GM23338 (cell line): ENCODE results near the gene KIF18B. TPM values are rescaled to one million over a fixed set of nuclear protein-coding genes. Genes with fewer than 3 reads are reported as not detected.

Experiments used
- ATAC-seq: fragments of 200-7000 bp; cut with Tn5 transposase; 3 replicates; pipeline ENCODE4 v1.9.1; 2020
- DNase-seq: peaks from one replicate; pipeline ENCODE4 v3.0.0-alpha.2; 2015; ENCODE audit warnings: low spot score
- H2AFZ ChIP-seq: fragments of 200-600 bp; sonication (generic); 2 replicates; pipeline ENCODE4 v1.8.0; 2016; ENCODE audit warnings: antibody characterized with exemption, mild to moderate bottlenecking, moderate library complexity
- H3F3A ChIP-seq: fragments of 200-600 bp; sonication (generic); replicated peaks from 2 replicates; pipeline ENCODE4 v1.8.0; 2017; ENCODE audit warnings: antibody characterized with exemption, mixed run types, low read depth
- H3K27ac ChIP-seq: fragments of 200-600 bp; sonication (generic); 2 replicates; pipeline ENCODE4 v1.6.1; 2016; ENCODE audit warnings: low read depth
- H3K27me3 ChIP-seq: fragments of 200-600 bp; sonication (generic); 2 replicates; pipeline ENCODE4 v1.8.0; 2016; ENCODE audit warnings: mild to moderate bottlenecking, mixed run types, moderate library complexity; ENCODE audit not compliant: insufficient read depth
- H3K36me3 ChIP-seq: fragments of 200-600 bp; sonication (generic); 2 replicates; pipeline ENCODE4 v1.8.0; 2016; ENCODE audit warnings: mild to moderate bottlenecking; ENCODE audit not compliant: insufficient read depth
- H3K4me1 ChIP-seq: fragments of 200-600 bp; sonication (generic); 2 replicates; pipeline ENCODE4 v1.8.0; 2016; ENCODE audit warnings: mild to moderate bottlenecking, moderate library complexity; ENCODE audit not compliant: insufficient read depth
- H3K4me2 ChIP-seq: fragments of 200-600 bp; sonication (generic); 2 replicates; pipeline ENCODE4 v1.7.1; 2017; ENCODE audit warnings: mixed run types
- H3K4me3 ChIP-seq: fragments of 200-600 bp; sonication (generic); 2 replicates; pipeline ENCODE4 v1.6.1; 2016; ENCODE audit warnings: mixed run types
- H3K79me2 ChIP-seq: fragments of 200-600 bp; sonication (generic); replicated peaks from 2 replicates; pipeline ENCODE4 v1.8.0; 2017; ENCODE audit warnings: mild to moderate bottlenecking; ENCODE audit not compliant: insufficient read depth
- H3K9me2 ChIP-seq: fragments of 200-600 bp; sonication (generic); 2 replicates; pipeline ENCODE4 v1.8.0; 2017; ENCODE audit not compliant: insufficient read depth
- H4K20me1 ChIP-seq: fragments of 200-600 bp; sonication (generic); replicated peaks from 2 replicates; pipeline ENCODE4 v1.8.0; 2017; ENCODE audit warnings: mild to moderate bottlenecking; ENCODE audit not compliant: insufficient read depth
- H3K27ac Mint-ChIP-seq: 2 replicates; pipeline ENCODE4 v1.8.0; 2020; ENCODE audit warnings: inconsistent platforms, mild to moderate bottlenecking, moderate library complexity, mixed read lengths
- H3K27me3 Mint-ChIP-seq: 3 replicates; pipeline ENCODE4 v1.8.0; 2022; ENCODE audit warnings: low read depth, mild to moderate bottlenecking, moderate library complexity, mixed read lengths, inconsistent platforms; ENCODE audit not compliant: insufficient read depth, poor library complexity
- H3K36me3 Mint-ChIP-seq: 3 replicates; pipeline ENCODE4 v1.8.0; 2021; ENCODE audit warnings: low read depth, mild to moderate bottlenecking, inconsistent platforms, moderate library complexity, mixed read lengths
- H3K4me1 Mint-ChIP-seq: 3 replicates; pipeline ENCODE4 v1.8.0; 2020; ENCODE audit warnings: mild to moderate bottlenecking, inconsistent platforms, mixed read lengths
- H3K4me3 Mint-ChIP-seq: 3 replicates; pipeline ENCODE4 v1.8.0; 2021; ENCODE audit warnings: moderate library complexity, mild to moderate bottlenecking, inconsistent platforms, mixed read lengths
- H3K9me3 Mint-ChIP-seq: 3 replicates; pipeline ENCODE4 v1.8.0; 2020; ENCODE audit warnings: moderate library complexity, mild to moderate bottlenecking, inconsistent platforms, mixed read lengths
- EZH2 ChIP-seq: fragments of 200-600 bp; sonication (generic); IDR thresholded peaks from one replicate; pipeline ENCODE4 v1.8.0; 2017; ENCODE audit warnings: antibody characterized with exemption, mild to moderate bottlenecking, low read depth; ENCODE audit not compliant: unreplicated experiment
- JUNB ChIP-seq: IDR thresholded peaks from one replicate; pipeline ENCODE4 v1.6.1; 2016; ENCODE audit warnings: antibody characterized with exemption; ENCODE audit not compliant: unreplicated experiment
- POLR2AphosphoS5 ChIP-seq: IDR thresholded peaks from 2 replicates; pipeline ENCODE4 v1.6.1; 2016; ENCODE audit warnings: antibody characterized with exemption, low read depth
- STAT1 ChIP-seq: IDR thresholded peaks from one replicate; pipeline ENCODE4 v1.6.1; 2016; ENCODE audit warnings: antibody characterized with exemption; ENCODE audit not compliant: unreplicated experiment
- ZNF331 ChIP-seq: fragments of 250-450 bp; sonication (Bioruptor Pico); IDR thresholded peaks from 2 replicates; pipeline ENCODE4 v1.5.0; 2020; ENCODE audit warnings: low read depth, mild to moderate bottlenecking, moderate library complexity
- polyA plus RNA-seq: library from polyadenylated mRNA; unstranded; fragments of >200 nt; fragmentation: Nextera tagmentation; extraction: Ambion mirVana; gene quantifications from 2 replicates; pipeline ENCODE4 v1.2.1, GENCODE V29; 2016
- total RNA-seq: library from RNA; depleted of rRNA; stranded (reverse); fragments of >200 nt; shearing (Covaris generic); gene quantifications from 2 replicates; pipeline ENCODE4 v1.2.3, GENCODE V29; 2014
- TF ChIP-seq, protein P1 (sequence below): IDR thresholded peaks from one replicate; pipeline ENCODE4 v1.6.1; 2018; ENCODE audit warnings: antibody characterized with exemption; ENCODE audit not compliant: unreplicated experiment

The KIF18B gene
- total and polyA plus RNA-seq, 2 experiments from 2014 or later = 14.1 to 28.4 TPM

DNA sequence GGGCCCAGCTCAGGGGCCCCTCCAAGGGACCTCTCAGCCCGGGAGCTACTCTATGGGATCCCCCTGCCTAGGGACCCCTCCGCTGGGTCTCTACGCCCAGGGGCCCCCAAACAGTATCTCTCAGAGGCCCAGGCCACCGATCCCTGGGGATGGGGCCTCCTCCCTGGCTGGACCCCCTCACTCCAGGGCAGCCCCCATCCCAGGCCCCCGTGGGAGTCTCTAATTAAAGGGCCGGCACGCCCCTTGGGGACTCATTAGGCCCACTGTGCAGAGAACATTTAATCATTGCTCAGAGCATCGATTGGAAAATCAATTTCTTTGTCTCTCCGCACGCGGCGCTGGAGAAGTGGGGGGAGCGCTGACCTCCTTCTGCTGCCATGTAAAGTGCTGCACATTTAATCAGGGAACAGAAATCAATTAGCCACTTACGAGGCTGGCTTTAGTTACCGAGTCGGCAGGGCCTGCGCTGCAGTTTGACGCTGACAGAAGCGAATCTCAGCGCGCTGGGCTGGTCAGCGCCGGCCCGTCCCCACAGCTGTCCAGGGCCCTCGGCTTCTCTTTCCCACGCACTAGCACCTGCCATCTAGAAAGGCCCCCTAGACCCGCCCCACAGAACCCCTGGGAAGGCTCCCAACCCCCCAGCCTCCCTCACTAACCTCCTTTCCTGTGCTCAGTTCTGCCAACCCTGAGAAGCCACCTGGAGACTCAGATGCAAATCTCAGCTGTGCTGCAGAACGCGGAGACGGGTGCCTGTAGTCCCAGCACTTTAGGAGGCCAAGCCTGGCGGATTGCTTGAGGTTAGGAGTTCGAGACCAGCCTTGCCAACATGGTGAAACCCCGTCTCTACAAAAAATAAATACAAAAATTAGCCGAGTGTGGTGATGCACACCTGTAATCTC, 40.7 kb upstream of the KIF18B start:
- peak; percentile 48 for ATAC-seq
- H3K27me3 Mint-ChIP-seq = peaks cover 23% of the 10 kb centered on the region
- Histone ChIP-seq H3K27ac (peak overlapping the region; percentile 81; the same call in 1 of the 2 replicates), H3K27me3 (peaks cover 7% of the 10 kb centered on the region; the same call in 1 of the 2 replicates), H2AFZ (peak overlapping the region; percentile 49), H3K9me2 (no peaks in the 10 kb centered on the region), H3K4me3 (peak overlapping the region; percentile 72), H3K36me3 (no peaks in the 10 kb centered on the region), H3K4me2 (peak overlapping the region; percentile 91), H3K79me2 (no peaks in the 10 kb centered on the region), H3F3A (peaks cover 14% of the 10 kb centered on the region; the same call in 1 of the 2 replicates), H3K4me1 (peaks cover 23% of the 10 kb centered on the region), H4K20me1 (no peaks in the 10 kb centered on the region)
- peak; percentile 6; the same call in 1 of the 2 replicates for TF ChIP-seq POLR2AphosphoS5
- TF ChIP-seq, protein P1, sequence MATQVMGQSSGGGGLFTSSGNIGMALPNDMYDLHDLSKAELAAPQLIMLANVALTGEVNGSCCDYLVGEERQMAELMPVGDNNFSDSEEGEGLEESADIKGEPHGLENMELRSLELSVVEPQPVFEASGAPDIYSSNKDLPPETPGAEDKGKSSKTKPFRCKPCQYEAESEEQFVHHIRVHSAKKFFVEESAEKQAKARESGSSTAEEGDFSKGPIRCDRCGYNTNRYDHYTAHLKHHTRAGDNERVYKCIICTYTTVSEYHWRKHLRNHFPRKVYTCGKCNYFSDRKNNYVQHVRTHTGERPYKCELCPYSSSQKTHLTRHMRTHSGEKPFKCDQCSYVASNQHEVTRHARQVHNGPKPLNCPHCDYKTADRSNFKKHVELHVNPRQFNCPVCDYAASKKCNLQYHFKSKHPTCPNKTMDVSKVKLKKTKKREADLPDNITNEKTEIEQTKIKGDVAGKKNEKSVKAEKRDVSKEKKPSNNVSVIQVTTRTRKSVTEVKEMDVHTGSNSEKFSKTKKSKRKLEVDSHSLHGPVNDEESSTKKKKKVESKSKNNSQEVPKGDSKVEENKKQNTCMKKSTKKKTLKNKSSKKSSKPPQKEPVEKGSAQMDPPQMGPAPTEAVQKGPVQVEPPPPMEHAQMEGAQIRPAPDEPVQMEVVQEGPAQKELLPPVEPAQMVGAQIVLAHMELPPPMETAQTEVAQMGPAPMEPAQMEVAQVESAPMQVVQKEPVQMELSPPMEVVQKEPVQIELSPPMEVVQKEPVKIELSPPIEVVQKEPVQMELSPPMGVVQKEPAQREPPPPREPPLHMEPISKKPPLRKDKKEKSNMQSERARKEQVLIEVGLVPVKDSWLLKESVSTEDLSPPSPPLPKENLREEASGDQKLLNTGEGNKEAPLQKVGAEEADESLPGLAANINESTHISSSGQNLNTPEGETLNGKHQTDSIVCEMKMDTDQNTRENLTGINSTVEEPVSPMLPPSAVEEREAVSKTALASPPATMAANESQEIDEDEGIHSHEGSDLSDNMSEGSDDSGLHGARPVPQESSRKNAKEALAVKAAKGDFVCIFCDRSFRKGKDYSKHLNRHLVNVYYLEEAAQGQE = no peak
- H3K27ac Mint-ChIP-seq = peak overlapping the region; percentile 52; the same call in 1 of the 2 replicates
- peak overlapping the region; percentile 70 for H3K4me3 Mint-ChIP-seq
- H3K36me3 Mint-ChIP-seq = no peaks in the 10 kb centered on the region; the same call in 2 of the 3 replicates
- peaks cover 31% of the 10 kb centered on the region for H3K4me1 Mint-ChIP-seq
- peaks cover 3% of the 10 kb centered on the region; the same call in 1 of the 3 replicates for H3K9me3 Mint-ChIP-seq
- DNase-seq = peak; percentile 62

- peaks cover 3% of the 10 kb centered on the region; the same call in 2 of the 3 replicates for H3K9me3 Mint-ChIP-seq
- H3K27me3 Mint-ChIP-seq = peaks cover 12% of the 10 kb centered on the region
- H3F3A ChIP-seq = peaks cover 8% of the 10 kb centered on the region; the same call in 1 of the 2 replicates
- H3K36me3 ChIP-seq = no peaks in the 10 kb centered on the region
- DNase-seq = no peak
- TF ChIP-seq JUNB = no peak
- TF ChIP-seq STAT1 = no peak
- no peak for TF ChIP-seq EZH2
- TF ChIP-seq ZNF331 (CRISPR knock-in tag) = no peak
- no peak for TF ChIP-seq POLR2AphosphoS5
- TF ChIP-seq, protein P1 = no peak
- H2AFZ ChIP-seq = no peak overlapping the region
- H3K36me3 Mint-ChIP-seq = no peaks in the 10 kb centered on the region; the same call in 2 of the 3 replicates
- H3K9me2 ChIP-seq = no peaks in the 10 kb centered on the region; the same call in 1 of the 2 replicates
- H3K27ac Mint-ChIP-seq = no peak overlapping the region
- H3K4me1 Mint-ChIP-seq = peaks cover 21% of the 10 kb centered on the region
- H3K4me3 ChIP-seq = no peak overlapping the region
- no peak overlapping the region for H3K27ac ChIP-seq
- no peak for ATAC-seq
- no peaks in the 10 kb centered on the region for H4K20me1 ChIP-seq
- H3K27me3 ChIP-seq = no peaks in the 10 kb centered on the region
- no peaks in the 10 kb centered on the region for H3K79me2 ChIP-seq
- no peak overlapping the region for H3K4me2 ChIP-seq
- H3K4me1 ChIP-seq = peaks cover 17% of the 10 kb centered on the region
- H3K4me3 Mint-ChIP-seq = no peak overlapping the region
Measured at GRCh38 chr17:44983563-44983962, 36.0 kb upstream of the KIF18B start.
